ENCODE data around the gene C16orf78.

The C16orf78 gene

GRCh38 chr16:49431591-49432290 is 58.1 kb downstream of the C16orf78 start:
- no peak for DNase-seq (ENCODE audit: low read depth)
- TF ChIP-seq CTCF (conservative IDR thresholded peaks at IDR 0.05; ENCODE audit: control insufficient read depth, insufficient read depth, low read depth, low read length), result no peak
- no peak overlapping the region for H3K4me3 ChIP-seq (ENCODE audit: control insufficient read depth, low read depth, low read length)

GRCh38 chr16:49434733-49435132 is 61.1 kb downstream of the C16orf78 start:
- no peak for TF ChIP-seq CTCF (conservative IDR thresholded peaks at IDR 0.05; ENCODE audit: control insufficient read depth, insufficient read depth, low read depth, low read length)
- DNase-seq (ENCODE audit: low read depth), result no peak
- H3K4me3 ChIP-seq (ENCODE audit: control insufficient read depth, low read depth, low read length), result no peak overlapping the region

GRCh38 chr16:49436181-49436580 is 62.6 kb downstream of the C16orf78 start:
- no peak overlapping the region for H3K4me3 ChIP-seq (ENCODE audit: control insufficient read depth, low read depth, low read length)
- TF ChIP-seq CTCF (conservative IDR thresholded peaks at IDR 0.05; ENCODE audit: control insufficient read depth, insufficient read depth, low read depth, low read length), result no peak
- no peak for DNase-seq (ENCODE audit: low read depth)

GRCh38 chr16:49437344-49437743 is 63.7 kb downstream of the C16orf78 start:
- H3K4me3 ChIP-seq (ENCODE audit: control insufficient read depth, low read depth, low read length), result no peak overlapping the region
- no peak for DNase-seq (ENCODE audit: low read depth)
- TF ChIP-seq CTCF (conservative IDR thresholded peaks at IDR 0.05; ENCODE audit: control insufficient read depth, insufficient read depth, low read depth, low read length), result no peak

- TF ChIP-seq CTCF (conservative IDR thresholded peaks at IDR 0.05; ENCODE audit: control insufficient read depth, insufficient read depth, low read depth, low read length), result no peak
- DNase-seq (ENCODE audit: low read depth), result no peak
- H3K4me3 ChIP-seq (ENCODE audit: control insufficient read depth, low read depth, low read length), result no peak overlapping the region
Measured at GRCh38 chr16:49439050-49439449, 65.4 kb downstream of the C16orf78 start.

- TF ChIP-seq CTCF (conservative IDR thresholded peaks at IDR 0.05; ENCODE audit: control insufficient read depth, insufficient read depth, low read depth, low read length), result no peak
- no peak for DNase-seq (ENCODE audit: low read depth)
- no peak overlapping the region for H3K4me3 ChIP-seq (ENCODE audit: control insufficient read depth, low read depth, low read length)
Measured at GRCh38 chr16:49439676-49440075, 66.1 kb downstream of the C16orf78 start.
